ENCODE data around the gene LRRC7. TPM values are rescaled to one million over a fixed set of nuclear protein-coding genes. Genes with fewer than 3 reads are reported as not detected.
A peak's percentile ranks its signal among the peaks of the same experiment; 100 is the strongest.

The LRRC7 gene
- total and polyA plus RNA-seq, 2 of the 13 experiments (the other 11 are each of a cell fraction or from before 2014, with no cell fraction given), result not detected

- TF ChIP-seq SNAPC4 (CRISPR knock-in tag; IDR thresholded peaks at IDR 0.05) (no peak), ZNF576 (CRISPR knock-in tag; IDR thresholded peaks at IDR 0.05) (no peak), JUNB (CRISPR knock-in tag; IDR thresholded peaks at IDR 0.05; ENCODE audit: borderline replicate concordance) (no peak)
Observed at GRCh38 chr1:69777971-69778370, 210.2 kb downstream of the LRRC7 start (continued).

- no TSS peak for BruUV-seq (replicated peaks)
- Histone ChIP-seq H4K20me1 (ENCODE audit: insufficient read depth, low read length) (no peaks in the 10 kb centered on the region), H3K79me2 (ENCODE audit: insufficient read depth, low read length) (no peaks in the 10 kb centered on the region), H3K27ac (ENCODE audit: extremely low read length, insufficient read depth, low read length) (no peak overlapping the region), H3K4me1 (ENCODE audit: insufficient read depth, low read length) (no peaks in the 10 kb centered on the region), H3K27me3 (ENCODE audit: control insufficient read depth in 1 of 2, insufficient read depth in 2 of 2, low read length in 2 of 2) (no peaks in the 10 kb centered on the region), H3K4me3 (replicated peaks in 1 of 3; ENCODE audit: insufficient read depth in 1 of 3, low read depth in 2 of 3, low read length in 3 of 3) (no peak overlapping the region), H3K9me3 (ENCODE audit: low read length) (no peaks in the 10 kb centered on the region), H2AFZ (ENCODE audit: low read length) (no peak overlapping the region), H3K36me3 (replicated peaks in 1 of 2; ENCODE audit: control insufficient read depth in 1 of 2, insufficient read depth in 2 of 2, low read length in 2 of 2) (no peaks in the 10 kb centered on the region), H3K4me2 (ENCODE audit: low read depth, low read length) (no peak overlapping the region), H3K9ac (ENCODE audit: insufficient read depth, low read depth, low read length) (no peak overlapping the region)
- intact Hi-C loops (cut with micrococcal nuclease; ENCODE audit: unreplicated experiment) (no loop called here), in situ Hi-C loops (cut with HindIII; ENCODE audit: extremely low pct_ligation_motif_present, low pct_unique_long_range_greater_than_20kb) (no loop called here)
- FAIRE-seq (no peak), DNase-seq (ENCODE audit: low spot score) (no peak), ATAC-seq (no peak)
- no peak for TF ChIP-seq CREBL2 (CRISPR knock-in tag; IDR thresholded peaks at IDR 0.05; ENCODE audit: borderline replicate concordance)
- TF ChIP-seq HOXA5 (CRISPR knock-in tag; IDR thresholded peaks at IDR 0.05), result no peak
- TF ChIP-seq CTCF (CRISPR knock-in tag; IDR thresholded peaks at IDR 0.05), result peak; percentile 20; the same call in 1 of the 2 replicates
- 0% methylated on average over 2 of the region's 5 CpGs for WGBS (ENCODE audit: low lambda C conversion rate)
- CTCF ChIA-PET (ENCODE audit: low intra/inter-chr PET ratio, low total read pairs), result no interaction called here
- POLR2A ChIA-PET, result no interaction called here
Observed at GRCh38 chr1:69787151-69787550, 219.4 kb downstream of the LRRC7 start.

Data from HepG2 (cell line).